Upper lobe of left lung (tissue), 6 donors: Measurements from ENCODE around the gene MLLT1. TPM values are rescaled to one million over a fixed set of nuclear protein-coding genes. Genes with fewer than 3 reads are reported as not detected.

ENCODE experiments used
- ATAC-seq, 2 donors: fragments of 200-7000 bp; cut with Tn5 transposase; one replicate each; pipeline ENCODE4 v1.9.1; 2022; ENCODE audit warnings: mild to moderate bottlenecking in 2 of 2, moderate library complexity in 2 of 2; ENCODE audit not compliant: low FRiP score in 2 of 2
- DNase-seq, 2 donors: peaks; one replicate each; pipeline ENCODE4 v3.0.0-alpha.2; 2019 to 2020
- H3K27ac ChIP-seq, 4 donors: fragments of 200-600 bp; sonication (generic); one replicate each; pipeline ENCODE4 v1.5.1; 2016 to 2019
- H3K27me3 ChIP-seq, 4 donors: fragments of 200-600 bp; sonication (generic); one replicate each; pipeline ENCODE4 v1.5.1; 2017 to 2019
- H3K36me3 ChIP-seq, 4 donors: fragments of 200-600 bp; sonication (generic); one replicate each; pipeline ENCODE4 v1.5.1; 2016 to 2019
- H3K4me1 ChIP-seq, 4 donors: fragments of 200-600 bp; sonication (generic); one replicate each; pipeline ENCODE4 v1.5.1; 2018 to 2019
- H3K4me3 ChIP-seq, 4 donors: fragments of 200-600 bp; sonication (generic); one replicate each; pipeline ENCODE4 v1.5.1; 2017 to 2019; ENCODE audit warnings: mild to moderate bottlenecking in 2 of 4, moderate library complexity in 1 of 4
- H3K9me3 ChIP-seq, 4 donors: fragments of 200-600 bp; sonication (generic); one replicate each; pipeline ENCODE4 v1.5.1; 2018 to 2019
- CTCF ChIP-seq, 6 experiments: fragments of 450-650 bp in 4 of 6; fragments of 200-600 bp in 2 of 6; sonication (generic) in 2 of 6; IDR thresholded peaks; one replicate each; pipeline ENCODE4 v1.5.1; 2016 to 2019; ENCODE audit warnings: antibody characterized with exemption in 6 of 6
- EP300 ChIP-seq, 4 donors: sonication (generic); formaldehyde crosslinking; IDR thresholded peaks; one replicate each; pipeline ENCODE4 v1.5.1; 2017; ENCODE audit warnings: antibody characterized with exemption in 4 of 4, control low read depth in 2 of 4
- POLR2A ChIP-seq, 4 donors: fragments of 450-650 bp; IDR thresholded peaks; one replicate each; pipeline ENCODE4 v1.5.1; 2016 to 2017; ENCODE audit warnings: antibody characterized with exemption in 4 of 4, mild to moderate bottlenecking in 2 of 4
- POLR2AphosphoS5 ChIP-seq, 2 donors: sonication (generic); formaldehyde crosslinking; IDR thresholded peaks; one replicate each; pipeline ENCODE4 v1.5.1; 2017; ENCODE audit warnings: antibody characterized with exemption in 2 of 2
- WGBS, 2 donors: methylation state at CpG; one replicate each; pipeline ENCODE4 v1.1.5; 2017 to 2018; 5-methylcytosine and 5-hydroxymethylcytosine counted together
- total RNA-seq, 6 donors: library from RNA; depleted of rRNA in 4 of 6; stranded (reverse); fragments of >200 nt in 4 of 6; gene quantifications; one replicate each; pipeline versions ENCODE4 v1.1.0 to v1.2.1, GENCODE V29; 2016 to 2021
- donor health status: DM: no; HTN: no; CAD: no; lungs with moderate emphysema.
- donor health status: DM: no; HTN: yes; CAD: no; lungs with severe emphysema.

The MLLT1 gene
- total RNA-seq, 6 donors from 2014 or later = 22.1 to 98.9 (median 49.3) TPM

- H3K27ac ChIP-seq = no peak overlapping the region
- no peak for TF ChIP-seq POLR2A (IDR thresholded peaks at IDR 0.05)
- no peak for TF ChIP-seq EP300 (IDR thresholded peaks at IDR 0.05)
- TF ChIP-seq POLR2AphosphoS5 (IDR thresholded peaks at IDR 0.05) = no peak
- TF ChIP-seq CTCF (IDR thresholded peaks at IDR 0.05) = no peak
- no peaks in the 10 kb centered on the region for H3K9me3 ChIP-seq
- peaks cover 8 to 21% (median 13%) of the 10 kb centered on the region in 4 donors for H3K4me1 ChIP-seq
- H3K27me3 ChIP-seq = no peaks in the 10 kb centered on the region
- no peak overlapping the region for H3K4me3 ChIP-seq
- H3K36me3 ChIP-seq = no peaks in the 10 kb centered on the region
- 89 to 92% methylated on average over 15 to 19 of the region's 19 CpGs for WGBS, 2 donors
- no peak for ATAC-seq
- DNase-seq = no peak
These were observed 74.7 kb downstream of the MLLT1 start for GRCh38 chr19:6204866-6205723.

- H3K27ac ChIP-seq = no peak overlapping the region
- TF ChIP-seq CTCF (IDR thresholded peaks at IDR 0.05) (no peak), POLR2AphosphoS5 (IDR thresholded peaks at IDR 0.05) (no peak), POLR2A (IDR thresholded peaks at IDR 0.05) (no peak), EP300 (IDR thresholded peaks at IDR 0.05) (no peak)
- no peaks in the 10 kb centered on the region for H3K9me3 ChIP-seq
- ATAC-seq (no peak), DNase-seq (no peak)
- 39 to 48% methylated on average over 6 of the region's 6 CpGs for WGBS, 2 donors
- H3K27me3 ChIP-seq = no peaks in the 10 kb centered on the region
- H3K4me1 ChIP-seq = peaks cover 12 to 26% (median 16%) of the 10 kb centered on the region in 4 donors
- no peaks in the 10 kb centered on the region for H3K36me3 ChIP-seq
- H3K4me3 ChIP-seq = no peak overlapping the region
These were observed 75.6 kb downstream of the MLLT1 start for GRCh38 chr19:6204212-6204611.

GRCh38 chr19:6199240-6199994 lies 80.4 kb downstream of the MLLT1 start:
- Histone ChIP-seq H3K4me1 (peaks cover 16 to 38% (median 26%) of the 10 kb centered on the region in 4 donors), H3K27ac (peak overlapping the region in 3 of 4 donors; percentile 67 to 84 (median 77)), H3K9me3 (no peaks in the 10 kb centered on the region), H3K27me3 (no peaks in the 10 kb centered on the region), H3K36me3 (no peaks in the 10 kb centered on the region), H3K4me3 (peak overlapping the region; percentile 61 to 70 (median 68))
- TF ChIP-seq POLR2AphosphoS5 (IDR thresholded peaks at IDR 0.05) (peak; percentile 19 to 81), EP300 (IDR thresholded peaks at IDR 0.05) (no peak), CTCF (IDR thresholded peaks at IDR 0.05) (peak; percentile 35 to 90 (median 78)), POLR2A (IDR thresholded peaks at IDR 0.05) (peak in 1 of 4 donors; percentile 58)
- WGBS, 2 donors = 0 to 1% methylated on average over 48 to 58 of the region's 68 CpGs
- peak; percentile 95 to 97 for ATAC-seq
- peak; percentile 97 to 100 for DNase-seq

GRCh38 chr19:6198896-6199239 lies 80.9 kb downstream of the MLLT1 start:
- no peak for ATAC-seq
- Histone ChIP-seq H3K4me3 (peak overlapping the region; percentile 61 to 70 (median 68)), H3K9me3 (no peaks in the 10 kb centered on the region), H3K36me3 (no peaks in the 10 kb centered on the region), H3K27ac (peak overlapping the region in 3 of 4 donors; percentile 53 to 77 (median 63)), H3K27me3 (no peaks in the 10 kb centered on the region), H3K4me1 (peaks cover 16 to 33% (median 25%) of the 10 kb centered on the region in 4 donors)
- WGBS, 2 donors = 18 to 20% methylated on average over 8 of the region's 8 CpGs
- TF ChIP-seq EP300 (IDR thresholded peaks at IDR 0.05) = no peak
- TF ChIP-seq POLR2AphosphoS5 (IDR thresholded peaks at IDR 0.05) = no peak
- TF ChIP-seq POLR2A (IDR thresholded peaks at IDR 0.05) = no peak
- TF ChIP-seq CTCF (IDR thresholded peaks at IDR 0.05) = no peak
- no peak for DNase-seq
